ENCODE results near the gene ATXN10. TPM values are rescaled to one million over a fixed set of nuclear protein-coding genes. Genes with fewer than 3 reads are reported as not detected.

The ATXN10 gene
- total and polyA plus RNA-seq, 2 of the 13 experiments (the other 11 are each of a cell fraction or from before 2014, with no cell fraction given), result 60.1 to 194 TPM

DNA sequence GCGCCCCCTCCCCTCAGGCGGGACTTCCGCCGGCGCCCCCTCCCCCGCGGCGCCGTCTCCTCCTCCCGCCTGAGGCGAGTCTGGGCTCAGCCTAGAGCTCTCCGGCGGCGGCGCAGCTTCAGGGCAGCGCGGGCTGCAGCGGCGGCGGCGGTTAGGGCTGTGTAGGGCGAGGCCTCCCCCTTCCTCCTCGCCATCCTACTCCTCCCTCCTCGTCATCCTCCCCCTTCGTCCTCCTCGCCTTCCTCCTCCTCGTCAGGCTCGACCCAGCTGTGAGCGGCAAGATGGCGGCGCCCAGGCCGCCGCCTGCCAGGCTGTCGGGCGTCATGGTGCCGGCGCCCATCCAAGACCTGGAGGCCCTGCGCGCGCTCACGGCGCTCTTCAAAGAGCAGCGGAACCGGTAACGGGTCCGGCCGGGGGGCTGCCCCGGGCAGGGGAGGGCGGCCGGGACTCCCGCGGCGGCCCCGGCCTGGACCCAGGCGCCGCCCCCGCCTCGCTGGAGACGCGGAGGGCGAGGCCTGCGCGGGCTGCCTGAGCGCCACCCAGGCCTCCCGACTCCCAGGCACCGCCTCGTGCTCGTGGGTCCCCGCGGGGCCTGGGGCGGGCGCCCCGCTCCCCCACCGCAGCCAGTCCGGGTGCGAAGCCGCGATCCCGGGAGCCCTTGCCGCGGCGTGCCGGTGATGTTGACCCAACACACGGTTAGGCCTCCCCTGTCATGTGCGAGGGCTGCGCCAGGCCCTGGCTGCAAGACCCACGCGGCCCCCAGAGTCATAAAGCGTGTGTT is at the start of gene ATXN10 (continued):
- TF ChIP-seq ZNF660 (CRISPR knock-in tag; IDR thresholded peaks at IDR 0.05; ENCODE audit: borderline replicate concordance, low read depth) (no peak), TBX3 (IDR thresholded peaks at IDR 0.05; ENCODE audit: borderline replicate concordance) (no peak), ZNF33B (CRISPR knock-in tag; IDR thresholded peaks at IDR 0.05) (peak; percentile 71; the same call in 1 of the 2 replicates), ZNF878 (CRISPR knock-in tag; IDR thresholded peaks at IDR 0.05) (no peak), ZFP82 (CRISPR knock-in tag; IDR thresholded peaks at IDR 0.05; ENCODE audit: borderline replicate concordance) (peak; percentile 36; the same call in 1 of the 2 replicates), NR2F6 (IDR thresholded peaks at IDR 0.05) (no peak), NR2F6 (CRISPR knock-in tag; IDR thresholded peaks at IDR 0.05) (no peak; the same call in 1 of the 2 replicates), ZNF17 (CRISPR knock-in tag; IDR thresholded peaks at IDR 0.05) (no peak), ZBTB38 (CRISPR knock-in tag; IDR thresholded peaks at IDR 0.05) (no peak)
- TF ChIP-seq, protein P1, sequence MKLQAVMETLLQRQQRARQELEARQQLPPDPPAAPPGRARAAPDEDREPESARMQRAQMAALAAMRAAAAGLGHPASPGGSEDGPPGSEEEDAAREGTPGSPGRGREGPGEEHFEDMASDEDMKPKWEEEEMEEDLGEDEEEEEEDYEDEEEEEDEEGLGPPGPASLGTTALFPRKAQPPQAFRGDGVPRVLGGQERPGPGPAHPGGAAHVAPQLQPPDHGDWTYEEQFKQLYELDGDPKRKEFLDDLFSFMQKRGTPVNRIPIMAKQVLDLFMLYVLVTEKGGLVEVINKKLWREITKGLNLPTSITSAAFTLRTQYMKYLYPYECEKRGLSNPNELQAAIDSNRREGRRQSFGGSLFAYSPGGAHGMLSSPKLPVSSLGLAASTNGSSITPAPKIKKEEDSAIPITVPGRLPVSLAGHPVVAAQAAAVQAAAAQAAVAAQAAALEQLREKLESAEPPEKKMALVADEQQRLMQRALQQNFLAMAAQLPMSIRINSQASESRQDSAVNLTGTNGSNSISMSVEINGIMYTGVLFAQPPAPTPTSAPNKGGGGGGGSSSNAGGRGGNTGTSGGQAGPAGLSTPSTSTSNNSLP (IDR thresholded peaks at IDR 0.05; ENCODE audit: low read depth, low read length), result no peak
- TF ChIP-seq, protein P2, sequence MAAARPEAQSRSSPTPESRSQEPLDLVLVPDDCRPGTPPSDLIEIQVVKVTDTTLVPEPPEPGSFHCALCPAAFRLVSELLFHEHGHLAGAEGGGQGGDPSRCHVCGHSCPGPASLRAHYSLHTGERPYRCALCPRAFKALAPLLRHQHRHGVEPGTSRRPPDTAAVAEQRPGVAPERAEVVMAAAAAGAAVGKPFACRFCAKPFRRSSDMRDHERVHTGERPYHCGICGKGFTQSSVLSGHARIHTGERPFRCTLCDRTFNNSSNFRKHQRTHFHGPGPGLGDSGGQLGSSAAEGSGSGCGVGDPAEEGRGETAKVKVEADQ (CRISPR knock-in tag; IDR thresholded peaks at IDR 0.05; ENCODE audit: borderline replicate concordance), result 0 out of 2 replicates have a peak, but pooled peaks have one; percentile 38
- TF ChIP-seq, protein P3, sequence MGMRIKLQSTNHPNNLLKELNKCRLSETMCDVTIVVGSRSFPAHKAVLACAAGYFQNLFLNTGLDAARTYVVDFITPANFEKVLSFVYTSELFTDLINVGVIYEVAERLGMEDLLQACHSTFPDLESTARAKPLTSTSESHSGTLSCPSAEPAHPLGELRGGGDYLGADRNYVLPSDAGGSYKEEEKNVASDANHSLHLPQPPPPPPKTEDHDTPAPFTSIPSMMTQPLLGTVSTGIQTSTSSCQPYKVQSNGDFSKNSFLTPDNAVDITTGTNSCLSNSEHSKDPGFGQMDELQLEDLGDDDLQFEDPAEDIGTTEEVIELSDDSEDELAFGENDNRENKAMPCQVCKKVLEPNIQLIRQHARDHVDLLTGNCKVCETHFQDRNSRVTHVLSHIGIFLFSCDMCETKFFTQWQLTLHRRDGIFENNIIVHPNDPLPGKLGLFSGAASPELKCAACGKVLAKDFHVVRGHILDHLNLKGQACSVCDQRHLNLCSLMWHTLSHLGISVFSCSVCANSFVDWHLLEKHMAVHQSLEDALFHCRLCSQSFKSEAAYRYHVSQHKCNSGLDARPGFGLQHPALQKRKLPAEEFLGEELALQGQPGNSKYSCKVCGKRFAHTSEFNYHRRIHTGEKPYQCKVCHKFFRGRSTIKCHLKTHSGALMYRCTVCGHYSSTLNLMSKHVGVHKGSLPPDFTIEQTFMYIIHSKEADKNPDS (CRISPR knock-in tag; IDR thresholded peaks at IDR 0.05), result no peak
- TF ChIP-seq, protein P4, sequence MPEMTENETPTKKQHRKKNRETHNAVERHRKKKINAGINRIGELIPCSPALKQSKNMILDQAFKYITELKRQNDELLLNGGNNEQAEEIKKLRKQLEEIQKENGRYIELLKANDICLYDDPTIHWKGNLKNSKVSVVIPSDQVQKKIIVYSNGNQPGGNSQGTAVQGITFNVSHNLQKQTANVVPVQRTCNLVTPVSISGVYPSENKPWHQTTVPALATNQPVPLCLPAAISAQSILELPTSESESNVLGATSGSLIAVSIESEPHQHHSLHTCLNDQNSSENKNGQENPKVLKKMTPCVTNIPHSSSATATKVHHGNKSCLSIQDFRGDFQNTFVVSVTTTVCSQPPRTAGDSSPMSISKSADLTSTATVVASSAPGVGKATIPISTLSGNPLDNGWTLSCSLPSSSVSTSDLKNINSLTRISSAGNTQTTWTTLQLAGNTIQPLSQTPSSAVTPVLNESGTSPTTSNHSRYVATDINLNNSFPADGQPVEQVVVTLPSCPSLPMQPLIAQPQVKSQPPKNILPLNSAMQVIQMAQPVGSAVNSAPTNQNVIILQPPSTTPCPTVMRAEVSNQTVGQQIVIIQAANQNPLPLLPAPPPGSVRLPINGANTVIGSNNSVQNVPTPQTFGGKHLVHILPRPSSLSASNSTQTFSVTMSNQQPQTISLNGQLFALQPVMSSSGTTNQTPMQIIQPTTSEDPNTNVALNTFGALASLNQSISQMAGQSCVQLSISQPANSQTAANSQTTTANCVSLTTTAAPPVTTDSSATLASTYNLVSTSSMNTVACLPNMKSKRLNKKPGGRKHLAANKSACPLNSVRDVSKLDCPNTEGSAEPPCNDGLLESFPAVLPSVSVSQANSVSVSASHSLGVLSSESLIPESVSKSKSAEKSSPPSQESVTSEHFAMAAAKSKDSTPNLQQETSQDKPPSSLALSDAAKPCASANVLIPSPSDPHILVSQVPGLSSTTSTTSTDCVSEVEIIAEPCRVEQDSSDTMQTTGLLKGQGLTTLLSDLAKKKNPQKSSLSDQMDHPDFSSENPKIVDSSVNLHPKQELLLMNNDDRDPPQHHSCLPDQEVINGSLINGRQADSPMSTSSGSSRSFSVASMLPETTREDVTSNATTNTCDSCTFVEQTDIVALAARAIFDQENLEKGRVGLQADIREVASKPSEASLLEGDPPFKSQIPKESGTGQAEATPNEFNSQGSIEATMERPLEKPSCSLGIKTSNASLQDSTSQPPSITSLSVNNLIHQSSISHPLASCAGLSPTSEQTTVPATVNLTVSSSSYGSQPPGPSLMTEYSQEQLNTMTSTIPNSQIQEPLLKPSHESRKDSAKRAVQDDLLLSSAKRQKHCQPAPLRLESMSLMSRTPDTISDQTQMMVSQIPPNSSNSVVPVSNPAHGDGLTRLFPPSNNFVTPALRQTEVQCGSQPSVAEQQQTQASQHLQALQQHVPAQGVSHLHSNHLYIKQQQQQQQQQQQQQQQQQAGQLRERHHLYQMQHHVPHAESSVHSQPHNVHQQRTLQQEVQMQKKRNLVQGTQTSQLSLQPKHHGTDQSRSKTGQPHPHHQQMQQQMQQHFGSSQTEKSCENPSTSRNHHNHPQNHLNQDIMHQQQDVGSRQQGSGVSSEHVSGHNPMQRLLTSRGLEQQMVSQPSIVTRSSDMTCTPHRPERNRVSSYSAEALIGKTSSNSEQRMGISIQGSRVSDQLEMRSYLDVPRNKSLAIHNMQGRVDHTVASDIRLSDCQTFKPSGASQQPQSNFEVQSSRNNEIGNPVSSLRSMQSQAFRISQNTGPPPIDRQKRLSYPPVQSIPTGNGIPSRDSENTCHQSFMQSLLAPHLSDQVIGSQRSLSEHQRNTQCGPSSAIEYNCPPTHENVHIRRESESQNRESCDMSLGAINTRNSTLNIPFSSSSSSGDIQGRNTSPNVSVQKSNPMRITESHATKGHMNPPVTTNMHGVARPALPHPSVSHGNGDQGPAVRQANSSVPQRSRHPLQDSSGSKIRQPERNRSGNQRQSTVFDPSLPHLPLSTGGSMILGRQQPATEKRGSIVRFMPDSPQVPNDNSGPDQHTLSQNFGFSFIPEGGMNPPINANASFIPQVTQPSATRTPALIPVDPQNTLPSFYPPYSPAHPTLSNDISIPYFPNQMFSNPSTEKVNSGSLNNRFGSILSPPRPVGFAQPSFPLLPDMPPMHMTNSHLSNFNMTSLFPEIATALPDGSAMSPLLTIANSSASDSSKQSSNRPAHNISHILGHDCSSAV (CRISPR knock-in tag; IDR thresholded peaks at IDR 0.05; ENCODE audit: borderline replicate concordance), result no peak
- TF ChIP-seq, protein P5, sequence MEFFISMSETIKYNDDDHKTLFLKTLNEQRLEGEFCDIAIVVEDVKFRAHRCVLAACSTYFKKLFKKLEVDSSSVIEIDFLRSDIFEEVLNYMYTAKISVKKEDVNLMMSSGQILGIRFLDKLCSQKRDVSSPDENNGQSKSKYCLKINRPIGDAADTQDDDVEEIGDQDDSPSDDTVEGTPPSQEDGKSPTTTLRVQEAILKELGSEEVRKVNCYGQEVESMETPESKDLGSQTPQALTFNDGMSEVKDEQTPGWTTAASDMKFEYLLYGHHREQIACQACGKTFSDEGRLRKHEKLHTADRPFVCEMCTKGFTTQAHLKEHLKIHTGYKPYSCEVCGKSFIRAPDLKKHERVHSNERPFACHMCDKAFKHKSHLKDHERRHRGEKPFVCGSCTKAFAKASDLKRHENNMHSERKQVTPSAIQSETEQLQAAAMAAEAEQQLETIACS (CRISPR knock-in tag; IDR thresholded peaks at IDR 0.05), result no peak

Measured in HepG2 (cell line).